ENCODE measurements around the gene CHST11. TPM values are rescaled to one million over a fixed set of nuclear protein-coding genes. Genes with fewer than 3 reads are reported as not detected.

The CHST11 gene
- total RNA-seq, 1 experiment from 2014 or later: 0.25 TPM

DNA sequence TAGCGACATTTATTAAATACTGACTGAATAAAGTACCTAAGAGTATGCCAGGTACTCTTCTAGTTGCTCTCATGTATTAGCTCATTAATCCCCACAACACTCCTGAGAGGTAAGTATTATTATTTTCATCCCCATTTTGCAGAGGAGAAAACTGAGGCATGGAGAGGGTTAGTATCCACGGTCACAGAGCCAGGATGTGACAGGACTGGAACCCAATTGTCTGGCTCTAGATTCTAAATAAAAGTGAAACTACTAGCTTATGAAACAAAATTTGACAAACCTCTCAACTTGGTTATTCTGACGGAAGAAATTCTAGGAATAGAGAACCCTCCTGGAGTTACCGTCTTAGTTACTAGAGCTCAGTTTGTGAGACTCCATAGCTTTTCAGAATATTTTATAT, 112.2 kb downstream of the CHST11 start:
- Histone ChIP-seq H3K9me3 (no peaks in the 10 kb centered on the region), H3K4me3 (ENCODE audit: low read depth, low read length) (no peak overlapping the region), H3K4me1 (no peaks in the 10 kb centered on the region), H3K27me3 (replicated peaks; ENCODE audit: control insufficient read depth, insufficient read depth, low read length) (no peaks in the 10 kb centered on the region; the same call in none of the 2 replicates), H3K36me3 (ENCODE audit: control insufficient read depth, insufficient read depth, low read length) (no peaks in the 10 kb centered on the region)
- peaks cover 5% of the 10 kb centered on the region for H3K27me3 Mint-ChIP-seq (ENCODE audit: insufficient read depth, unreplicated experiment)
- H3K9me3 Mint-ChIP-seq (ENCODE audit: unreplicated experiment): no peaks in the 10 kb centered on the region
- DNase-seq: no peak
- intact Hi-C loops (cut with micrococcal nuclease; ENCODE audit: unreplicated experiment): no loop called here
- H3K36me3 Mint-ChIP-seq (ENCODE audit: insufficient read depth, unreplicated experiment): no peaks in the 10 kb centered on the region
- H3K4me3 Mint-ChIP-seq (ENCODE audit: unreplicated experiment): no peak overlapping the region
- no peak for TF ChIP-seq CTCF (IDR thresholded peaks at IDR 0.05; ENCODE audit: insufficient read depth in 1 of 2, low read depth in 1 of 2, low read length in 1 of 2, severe bottlenecking in 1 of 2, unreplicated experiment in 1 of 2)
- no peaks in the 10 kb centered on the region for H3K4me1 Mint-ChIP-seq (ENCODE audit: low read depth, unreplicated experiment)
- POLR2A ChIA-PET: no interaction called here
- CTCF ChIA-PET: no interaction called here
- H3K27ac Mint-ChIP-seq (ENCODE audit: unreplicated experiment): no peak overlapping the region
- no TSS peak for BruUV-seq (replicated peaks)

- no peak for DNase-seq
- Histone ChIP-seq H3K9me3 (no peaks in the 10 kb centered on the region), H3K4me1 (no peaks in the 10 kb centered on the region), H3K36me3 (ENCODE audit: control insufficient read depth, insufficient read depth, low read length) (no peaks in the 10 kb centered on the region), H3K4me3 (ENCODE audit: low read depth, low read length) (no peak overlapping the region), H3K27me3 (replicated peaks; ENCODE audit: control insufficient read depth, insufficient read depth, low read length) (no peaks in the 10 kb centered on the region; the same call in none of the 2 replicates)
- BruUV-seq (replicated peaks): no TSS peak
- Mint-ChIP-seq H3K9me3 (ENCODE audit: unreplicated experiment) (no peaks in the 10 kb centered on the region), H3K4me1 (ENCODE audit: low read depth, unreplicated experiment) (no peaks in the 10 kb centered on the region), H3K27me3 (ENCODE audit: insufficient read depth, unreplicated experiment) (peaks cover 5% of the 10 kb centered on the region), H3K4me3 (ENCODE audit: unreplicated experiment) (no peak overlapping the region), H3K27ac (ENCODE audit: unreplicated experiment) (no peak overlapping the region), H3K36me3 (ENCODE audit: insufficient read depth, unreplicated experiment) (no peaks in the 10 kb centered on the region)
- TF ChIP-seq CTCF (IDR thresholded peaks at IDR 0.05; ENCODE audit: insufficient read depth in 1 of 2, low read depth in 1 of 2, low read length in 1 of 2, severe bottlenecking in 1 of 2, unreplicated experiment in 1 of 2): no peak
- intact Hi-C loops (cut with micrococcal nuclease; ENCODE audit: unreplicated experiment): no loop called here
- ChIA-PET POLR2A (no interaction called here), CTCF (no interaction called here)
Measured at GRCh38 chr12:104569346-104570173, 112.8 kb downstream of the CHST11 start.

GRCh38 chr12:104570174-104570907, 113.6 kb downstream of the CHST11 start:
- CTCF ChIA-PET: no interaction called here
- no peaks in the 10 kb centered on the region for H3K9me3 Mint-ChIP-seq (ENCODE audit: unreplicated experiment)
- POLR2A ChIA-PET: no interaction called here
- no peak for DNase-seq
- H3K4me1 Mint-ChIP-seq (ENCODE audit: low read depth, unreplicated experiment): no peaks in the 10 kb centered on the region
- no TSS peak for BruUV-seq (replicated peaks)
- intact Hi-C loops (cut with micrococcal nuclease; ENCODE audit: unreplicated experiment): no loop called here
- peaks cover 5% of the 10 kb centered on the region for H3K27me3 Mint-ChIP-seq (ENCODE audit: insufficient read depth, unreplicated experiment)
- no peaks in the 10 kb centered on the region for H3K36me3 Mint-ChIP-seq (ENCODE audit: insufficient read depth, unreplicated experiment)
- Histone ChIP-seq H3K27me3 (replicated peaks; ENCODE audit: control insufficient read depth, insufficient read depth, low read length) (no peaks in the 10 kb centered on the region; the same call in none of the 2 replicates), H3K36me3 (ENCODE audit: control insufficient read depth, insufficient read depth, low read length) (no peaks in the 10 kb centered on the region), H3K9me3 (no peaks in the 10 kb centered on the region), H3K4me3 (ENCODE audit: low read depth, low read length) (no peak overlapping the region), H3K4me1 (no peaks in the 10 kb centered on the region)
- H3K27ac Mint-ChIP-seq (ENCODE audit: unreplicated experiment): no peak overlapping the region
- no peak for TF ChIP-seq CTCF (IDR thresholded peaks at IDR 0.05; ENCODE audit: insufficient read depth in 1 of 2, low read depth in 1 of 2, low read length in 1 of 2, severe bottlenecking in 1 of 2, unreplicated experiment in 1 of 2)
- no peak overlapping the region for H3K4me3 Mint-ChIP-seq (ENCODE audit: unreplicated experiment)

Data from Caco-2 (cell line).